GM12878 (cell line): Measurements from ENCODE around the gene ZNF22. TPM values are rescaled to one million over a fixed set of nuclear protein-coding genes. Genes with fewer than 3 reads are reported as not detected.

Source experiments
- ATAC-seq: fragments of 200-7000 bp; cut with Tn5 transposase; 3 replicates; pipeline ENCODE4 v1.9.1; 2020; ENCODE audit warnings: mild to moderate bottlenecking, moderate library complexity
- BruUV-seq: library from RNA; stranded (reverse); fragments of 400-500 nt; replicated peaks from 2 replicates; lab custom pipeline; 2021; lab: Mats Ljungman, UMichigan
- CTCF ChIA-PET: fragments of 300-600 bp; sonication (Branson Sonifier 250); formaldehyde crosslinking; extraction: SDS; loops from one replicate; lab custom pipeline; 2021; ENCODE audit warnings: inconsistent platforms; lab: Yijun Ruan, JAX
- POLR2A ChIA-PET: fragments of 350-600 bp; formaldehyde crosslinking; extraction: SDS; loops from one replicate; lab custom pipeline; 2021; ENCODE audit warnings: inconsistent platforms; lab: Charles Lee
- RAD21 ChIA-PET: fragments of 300-600 bp; sonication (Branson Sonifier 250); formaldehyde crosslinking; loops from one replicate; lab custom pipeline; 2023; ENCODE audit warnings: antibody characterized with exemption; ENCODE audit not compliant: unreplicated experiment; lab: Charles Lee
- SMC1A ChIA-PET: fragments of 300-600 bp; sonication (Branson Sonifier 250); formaldehyde crosslinking; loops from one replicate; lab custom pipeline; 2023; ENCODE audit not compliant: unreplicated experiment, uncharacterized antibody; lab: Charles Lee
- DNase-seq: peaks from one replicate; pipeline ENCODE4 v3.0.0-alpha.2; 2011; ENCODE audit warnings: low read depth, low spot score
- FAIRE-seq: peaks from 3 replicates; lab custom pipeline; 2011; peaks lifted over from hg19 to GRCh38; lab: Jason Lieb, UNC
- H2AFZ ChIP-seq: 2 replicates; pipeline ENCODE4 v1.6.0; 2011; ENCODE audit warnings: low read depth, low read length, control low read depth; ENCODE audit not compliant: control insufficient read depth
- H3K27ac ChIP-seq: 2 replicates; pipeline ENCODE4 v1.5.1; 2011; ENCODE audit warnings: control low read depth; ENCODE audit not compliant: control insufficient read depth, insufficient read depth
- H3K27me3 ChIP-seq, 2 experiments: replicated peaks in 1 of 2; 2 replicates each; pipeline versions ENCODE4 v1.6.0 to v1.6.1; 2011; ENCODE audit warnings: low read length in 1 of 2; ENCODE audit not compliant: control insufficient read depth in 2 of 2, insufficient read depth in 2 of 2
- H3K36me3 ChIP-seq, 2 experiments: 2 replicates each; pipeline ENCODE4 v1.5.1; 2011; ENCODE audit warnings: low read length in 1 of 2; ENCODE audit not compliant: control insufficient read depth in 2 of 2, insufficient read depth in 2 of 2
- H3K4me1 ChIP-seq: 2 replicates; pipeline ENCODE4 v1.6.1; 2011; ENCODE audit warnings: mild to moderate bottlenecking, low read length, moderate library complexity, mixed read lengths; ENCODE audit not compliant: control insufficient read depth, insufficient read depth
- H3K4me2 ChIP-seq: 2 replicates; pipeline ENCODE4 v1.6.0; 2011; ENCODE audit warnings: control low read depth; ENCODE audit not compliant: control insufficient read depth, insufficient read depth
- H3K4me3 ChIP-seq: fragments of 200-600 bp; sonication (generic); 2 replicates; pipeline ENCODE4 v1.5.1; 2016
- H3K79me2 ChIP-seq: 2 replicates; pipeline ENCODE4 v1.6.0; 2011; ENCODE audit warnings: low read length; ENCODE audit not compliant: control insufficient read depth, insufficient read depth
- H3K9ac ChIP-seq: 2 replicates; pipeline ENCODE4 v1.8.0; 2011; ENCODE audit warnings: low read length, control low read depth, mixed read lengths; ENCODE audit not compliant: control insufficient read depth, insufficient read depth
- H3K9me3 ChIP-seq: replicated peaks from 3 replicates; pipeline ENCODE4 v1.5.1; 2011; ENCODE audit warnings: mild to moderate bottlenecking, low read length; ENCODE audit not compliant: control insufficient read depth, insufficient read depth
- H4K20me1 ChIP-seq: 2 replicates; pipeline ENCODE4 v1.6.0; 2011; ENCODE audit not compliant: control insufficient read depth, insufficient read depth
- FOXK2 ChIP-seq: fragments of 450-650 bp; IDR thresholded peaks from 2 replicates; pipeline ENCODE4 v1.6.1; 2017; ENCODE audit warnings: mild to moderate bottlenecking, moderate library complexity
- HDGF ChIP-seq: fragments of 450-650 bp; IDR thresholded peaks from 2 replicates; pipeline ENCODE4 v1.6.1; 2016; ENCODE audit warnings: antibody characterized with exemption
- JUND ChIP-seq: IDR thresholded peaks from 2 replicates; pipeline ENCODE4 v1.6.1; 2012; ENCODE audit warnings: low read depth, mild to moderate bottlenecking, low read length, improper control_type of control experiment, moderate library complexity
- KLF5 ChIP-seq: fragments of 450-650 bp; IDR thresholded peaks from 2 replicates; pipeline ENCODE4 v1.6.1; 2014; ENCODE audit warnings: mild to moderate bottlenecking; ENCODE audit not compliant: partially characterized antibody
- NBN ChIP-seq: fragments of 450-650 bp; IDR thresholded peaks from 2 replicates; pipeline ENCODE4 v1.6.1; 2016
- RBBP5 ChIP-seq: fragments of 200-600 bp; sonication (generic); conservative IDR thresholded peaks from 2 replicates; pipeline ENCODE4 v1.6.1; 2016
- ZNF274 ChIP-seq: IDR thresholded peaks from one replicate; pipeline ENCODE4 v1.8.0; 2011; ENCODE audit not compliant: insufficient read length, insufficient read depth
- WGBS: methylation state at CpG from one replicate; pipeline ENCODE4 v1.1.6; 2016; ENCODE audit warnings: low lambda C conversion rate; ENCODE audit not compliant: insufficient replicate concordance, insufficient coverage; ENCODE audit errors: missing lambda C conversion rate; 5-methylcytosine and 5-hydroxymethylcytosine counted together
- in situ Hi-C: fragments of 300-500 bp; cut with MboI; formaldehyde crosslinking; loops from 9 replicates; pipeline ENCODE4 v1.14.3; 2018; ENCODE audit warnings: mixed read lengths
- intact Hi-C: fragments of 100-400 bp; cut with micrococcal nuclease; formaldehyde crosslinking; loops from one replicate; pipeline ENCODE4 v1.14.2; 2022; ENCODE audit not compliant: unreplicated experiment
- polyA plus RNA-seq, 11 experiments: library from polyadenylated mRNA; depleted of rRNA in 4 of 11; unstranded in 6 of 11; stranded (reverse) in 5 of 11; fragments of >200 nt; fragmentation: Nextera tagmentation in 4 of 11; fragmentation: Illumina TruSeq in 1 of 11; extraction: Ambion mirVana in 4 of 11; extraction: Trizol in 1 of 11; gene quantifications; 1 replicate in 1 of 11; 2 replicates in 10 of 11; pipeline versions ENCODE4 v1.2.1 to v1.2.3, GENCODE V29; 2011 to 2016; ENCODE audit warnings: inconsistent platforms in 2 of 11, missing spikeins in 2 of 11, low read depth in 1 of 11
- total RNA-seq, 4 experiments: library from RNA; depleted of rRNA in 3 of 4; stranded (reverse); fragments of >200 nt in 3 of 4; fragmentation: Illumina TruSeq in 1 of 4; extraction: Trizol in 1 of 4; gene quantifications; 2 replicates each; pipeline versions ENCODE4 v1.2.1 to v1.2.3, GENCODE V29; 2013 to 2021
- TF ChIP-seq, protein P1 (sequence below): fragments of 450-650 bp; formaldehyde crosslinking; IDR thresholded peaks from 2 replicates; pipeline ENCODE4 v1.4.0; 2020; ENCODE audit warnings: mild to moderate bottlenecking, moderate library complexity
- TF ChIP-seq, protein P2 (sequence below): IDR thresholded peaks from 2 replicates; pipeline ENCODE4 v1.6.1; 2011; ENCODE audit warnings: borderline replicate concordance, low read depth, mild to moderate bottlenecking, moderate library complexity, mixed read lengths, low read length; ENCODE audit not compliant: insufficient read depth; ENCODE audit errors: extremely low read length

The ZNF22 gene
- total and polyA plus RNA-seq, 10 of the 15 experiments (the other 5 are each of a cell fraction or from before 2014, with no cell fraction given) = 31.1 to 74.4 (median 43.8) TPM

GRCh38 chr10:44992732-44993225 lies 7.9 kb upstream of the ZNF22 start:
- FAIRE-seq (no peak), DNase-seq (no peak), ATAC-seq (no peak)
- ChIA-PET RAD21 (interaction anchor here (1.2 kb wide), 1 partner anchor 60 kb away, joined by 3 read pairs; no protein-coding TSS in a partner anchor), POLR2A (interaction anchor here (2.3 kb wide), 1 partner anchor 12 kb away, joined by 7 read pairs; no protein-coding TSS in a partner anchor), CTCF (interaction anchor here (0.9 to 1.5 kb wide), 3 partner anchors 11 to 61 kb away, joined by 3 to 4 read pairs (median 3); no protein-coding TSS in a partner anchor), SMC1A (interaction anchor here (1.2 kb wide), 1 partner anchor 43 kb away, joined by 4 read pairs; no protein-coding TSS in a partner anchor)
- Histone ChIP-seq H3K4me3 (no peak overlapping the region), H4K20me1 (no peaks in the 10 kb centered on the region), H3K9ac (no peak overlapping the region), H2AFZ (no peak overlapping the region), H3K4me2 (no peak overlapping the region), H3K27me3 (no peaks in the 10 kb centered on the region), H3K79me2 (no peaks in the 10 kb centered on the region), H3K36me3 (peaks cover 0 to 1% of the 10 kb centered on the region in 2 experiments; a peak in 2 of 4 replicates), H3K9me3 (no peaks in the 10 kb centered on the region), H3K27ac (no peak overlapping the region), H3K4me1 (peaks cover 6% of the 10 kb centered on the region)
- TF ChIP-seq JUND = no peak
- no peak for TF ChIP-seq HDGF
- no peak for TF ChIP-seq FOXK2
- TF ChIP-seq, protein P1, sequence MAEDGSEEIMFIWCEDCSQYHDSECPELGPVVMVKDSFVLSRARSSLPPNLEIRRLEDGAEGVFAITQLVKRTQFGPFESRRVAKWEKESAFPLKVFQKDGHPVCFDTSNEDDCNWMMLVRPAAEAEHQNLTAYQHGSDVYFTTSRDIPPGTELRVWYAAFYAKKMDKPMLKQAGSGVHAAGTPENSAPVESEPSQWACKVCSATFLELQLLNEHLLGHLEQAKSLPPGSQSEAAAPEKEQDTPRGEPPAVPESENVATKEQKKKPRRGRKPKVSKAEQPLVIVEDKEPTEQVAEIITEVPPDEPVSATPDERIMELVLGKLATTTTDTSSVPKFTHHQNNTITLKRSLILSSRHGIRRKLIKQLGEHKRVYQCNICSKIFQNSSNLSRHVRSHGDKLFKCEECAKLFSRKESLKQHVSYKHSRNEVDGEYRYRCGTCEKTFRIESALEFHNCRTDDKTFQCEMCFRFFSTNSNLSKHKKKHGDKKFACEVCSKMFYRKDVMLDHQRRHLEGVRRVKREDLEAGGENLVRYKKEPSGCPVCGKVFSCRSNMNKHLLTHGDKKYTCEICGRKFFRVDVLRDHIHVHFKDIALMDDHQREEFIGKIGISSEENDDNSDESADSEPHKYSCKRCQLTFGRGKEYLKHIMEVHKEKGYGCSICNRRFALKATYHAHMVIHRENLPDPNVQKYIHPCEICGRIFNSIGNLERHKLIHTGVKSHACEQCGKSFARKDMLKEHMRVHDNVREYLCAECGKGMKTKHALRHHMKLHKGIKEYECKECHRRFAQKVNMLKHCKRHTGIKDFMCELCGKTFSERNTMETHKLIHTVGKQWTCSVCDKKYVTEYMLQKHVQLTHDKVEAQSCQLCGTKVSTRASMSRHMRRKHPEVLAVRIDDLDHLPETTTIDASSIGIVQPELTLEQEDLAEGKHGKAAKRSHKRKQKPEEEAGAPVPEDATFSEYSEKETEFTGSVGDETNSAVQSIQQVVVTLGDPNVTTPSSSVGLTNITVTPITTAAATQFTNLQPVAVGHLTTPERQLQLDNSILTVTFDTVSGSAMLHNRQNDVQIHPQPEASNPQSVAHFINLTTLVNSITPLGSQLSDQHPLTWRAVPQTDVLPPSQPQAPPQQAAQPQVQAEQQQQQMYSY (CRISPR knock-in tag) = no peak
- TF ChIP-seq KLF5 = no peak
- TF ChIP-seq, protein P2, sequence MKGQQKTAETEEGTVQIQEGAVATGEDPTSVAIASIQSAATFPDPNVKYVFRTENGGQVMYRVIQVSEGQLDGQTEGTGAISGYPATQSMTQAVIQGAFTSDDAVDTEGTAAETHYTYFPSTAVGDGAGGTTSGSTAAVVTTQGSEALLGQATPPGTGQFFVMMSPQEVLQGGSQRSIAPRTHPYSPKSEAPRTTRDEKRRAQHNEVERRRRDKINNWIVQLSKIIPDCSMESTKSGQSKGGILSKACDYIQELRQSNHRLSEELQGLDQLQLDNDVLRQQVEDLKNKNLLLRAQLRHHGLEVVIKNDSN = no peak
- TF ChIP-seq RBBP5 = no peak
- TF ChIP-seq NBN = no peak
- no peak for TF ChIP-seq ZNF274
- in situ Hi-C loops (no loop called here), intact Hi-C loops (no loop called here)
- 72% methylated on average over 8 of the region's 8 CpGs for WGBS
- no TSS peak for BruUV-seq
